DOHH2 (cell line): ENCODE results near the gene RHBDF2.

ENCODE experiments used
- H3F3A ChIP-seq: fragments of 200-600 bp; sonication (generic), shearing (Covaris generic); 2 replicates; pipeline ENCODE4 v1.6.0; 2016; ENCODE audit warnings: antibody characterized with exemption, mild to moderate bottlenecking; ENCODE audit not compliant: control insufficient read depth, insufficient read depth
- H3K27ac ChIP-seq: fragments of 200-600 bp; sonication (generic); 2 replicates; pipeline ENCODE4 v1.5.1; 2014; ENCODE audit warnings: low read depth, mild to moderate bottlenecking, low read length, moderate library complexity
- H3K27me3 ChIP-seq: fragments of 200-600 bp; sonication (generic); 2 replicates; pipeline ENCODE4 v1.6.1; 2014; ENCODE audit warnings: mild to moderate bottlenecking, low read length, mixed read lengths; ENCODE audit not compliant: control insufficient read depth
- H3K36me3 ChIP-seq: fragments of 200-600 bp; sonication (generic); 2 replicates; pipeline ENCODE4 v1.6.1; 2014; ENCODE audit warnings: mild to moderate bottlenecking, low read length, moderate library complexity, mixed read lengths; ENCODE audit not compliant: control insufficient read depth
- H3K4me1 ChIP-seq: fragments of 200-600 bp; sonication (generic); 2 replicates; pipeline ENCODE4 v1.6.1; 2014; ENCODE audit warnings: mild to moderate bottlenecking, low read length, mixed read lengths; ENCODE audit not compliant: control insufficient read depth
- H3K4me2 ChIP-seq: fragments of 200-600 bp; sonication (generic); 2 replicates; pipeline ENCODE4 v1.6.0; 2014; ENCODE audit warnings: mild to moderate bottlenecking, low read length, moderate library complexity
- H3K4me3 ChIP-seq: fragments of 200-600 bp; sonication (generic); 2 replicates; pipeline ENCODE4 v1.5.1; 2014; ENCODE audit warnings: mild to moderate bottlenecking, low read length, mixed read lengths
- H3K79me2 ChIP-seq: fragments of 200-600 bp; sonication (generic); 2 replicates; pipeline ENCODE4 v1.6.1; 2014; ENCODE audit warnings: mild to moderate bottlenecking, low read length, mixed read lengths; ENCODE audit not compliant: control insufficient read depth
- H3K9me2 ChIP-seq: fragments of 200-600 bp; sonication (generic); replicated peaks from 2 replicates; pipeline ENCODE4 v1.6.1; 2014; ENCODE audit warnings: mild to moderate bottlenecking, low read length, mixed read lengths; ENCODE audit not compliant: control insufficient read depth
- H3K9me3 ChIP-seq: fragments of 200-600 bp; sonication (generic); 2 replicates; pipeline ENCODE4 v1.6.1; 2014; ENCODE audit warnings: antibody characterized with exemption, low read length, mixed read lengths; ENCODE audit not compliant: control insufficient read depth, insufficient read depth
- H4K20me1 ChIP-seq: fragments of 200-600 bp; sonication (generic); 2 replicates; pipeline ENCODE4 v1.6.0; 2014; ENCODE audit warnings: low read depth, mild to moderate bottlenecking, antibody characterized with exemption, low read length, moderate library complexity; ENCODE audit not compliant: control insufficient read depth, insufficient read depth
- EZH2phosphoT487 ChIP-seq: fragments of 200-600 bp; sonication (generic); IDR thresholded peaks from 2 replicates; pipeline ENCODE4 v1.6.1; 2017; ENCODE audit warnings: borderline replicate concordance, mild to moderate bottlenecking, antibody characterized with exemption, low read length, moderate library complexity, mixed read lengths
- TF ChIP-seq, protein P1 (sequence below): fragments of 200-600 bp; sonication (generic); IDR thresholded peaks from one replicate; pipeline ENCODE4 v1.5.1; 2014; ENCODE audit warnings: antibody characterized with exemption, mild to moderate bottlenecking, low read depth, low read length; ENCODE audit not compliant: poor library complexity, severe bottlenecking

Gene RHBDF2

DNA sequence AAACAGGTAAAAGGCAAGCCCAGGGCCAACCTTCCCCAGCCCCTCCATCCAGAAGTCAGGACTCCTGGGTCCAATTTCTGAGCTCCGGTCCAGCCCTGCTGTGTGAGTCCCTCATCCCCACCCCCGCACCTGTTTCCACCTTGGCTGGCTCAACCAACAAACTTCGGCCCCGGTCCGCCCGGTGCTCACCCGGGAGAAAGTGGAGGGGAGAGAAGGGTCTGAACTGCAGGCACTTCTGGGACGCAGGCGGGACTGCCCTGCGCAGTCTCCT lies 541 bp downstream of the RHBDF2 start:
- Histone ChIP-seq H3F3A (peaks cover 3% of the 10 kb centered on the region), H4K20me1 (no peaks in the 10 kb centered on the region), H3K9me3 (no peaks in the 10 kb centered on the region), H3K27ac (peak overlapping the region; percentile 24), H3K36me3 (peaks cover 25% of the 10 kb centered on the region), H3K27me3 (no peaks in the 10 kb centered on the region), H3K4me3 (peak overlapping the region; percentile 95), H3K4me1 (peaks cover 62% of the 10 kb centered on the region), H3K4me2 (peak overlapping the region; percentile 92), H3K9me2 (no peaks in the 10 kb centered on the region), H3K79me2 (peaks cover 50% of the 10 kb centered on the region)
- TF ChIP-seq, protein P1, sequence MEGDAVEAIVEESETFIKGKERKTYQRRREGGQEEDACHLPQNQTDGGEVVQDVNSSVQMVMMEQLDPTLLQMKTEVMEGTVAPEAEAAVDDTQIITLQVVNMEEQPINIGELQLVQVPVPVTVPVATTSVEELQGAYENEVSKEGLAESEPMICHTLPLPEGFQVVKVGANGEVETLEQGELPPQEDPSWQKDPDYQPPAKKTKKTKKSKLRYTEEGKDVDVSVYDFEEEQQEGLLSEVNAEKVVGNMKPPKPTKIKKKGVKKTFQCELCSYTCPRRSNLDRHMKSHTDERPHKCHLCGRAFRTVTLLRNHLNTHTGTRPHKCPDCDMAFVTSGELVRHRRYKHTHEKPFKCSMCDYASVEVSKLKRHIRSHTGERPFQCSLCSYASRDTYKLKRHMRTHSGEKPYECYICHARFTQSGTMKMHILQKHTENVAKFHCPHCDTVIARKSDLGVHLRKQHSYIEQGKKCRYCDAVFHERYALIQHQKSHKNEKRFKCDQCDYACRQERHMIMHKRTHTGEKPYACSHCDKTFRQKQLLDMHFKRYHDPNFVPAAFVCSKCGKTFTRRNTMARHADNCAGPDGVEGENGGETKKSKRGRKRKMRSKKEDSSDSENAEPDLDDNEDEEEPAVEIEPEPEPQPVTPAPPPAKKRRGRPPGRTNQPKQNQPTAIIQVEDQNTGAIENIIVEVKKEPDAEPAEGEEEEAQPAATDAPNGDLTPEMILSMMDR: no peak

DNA sequence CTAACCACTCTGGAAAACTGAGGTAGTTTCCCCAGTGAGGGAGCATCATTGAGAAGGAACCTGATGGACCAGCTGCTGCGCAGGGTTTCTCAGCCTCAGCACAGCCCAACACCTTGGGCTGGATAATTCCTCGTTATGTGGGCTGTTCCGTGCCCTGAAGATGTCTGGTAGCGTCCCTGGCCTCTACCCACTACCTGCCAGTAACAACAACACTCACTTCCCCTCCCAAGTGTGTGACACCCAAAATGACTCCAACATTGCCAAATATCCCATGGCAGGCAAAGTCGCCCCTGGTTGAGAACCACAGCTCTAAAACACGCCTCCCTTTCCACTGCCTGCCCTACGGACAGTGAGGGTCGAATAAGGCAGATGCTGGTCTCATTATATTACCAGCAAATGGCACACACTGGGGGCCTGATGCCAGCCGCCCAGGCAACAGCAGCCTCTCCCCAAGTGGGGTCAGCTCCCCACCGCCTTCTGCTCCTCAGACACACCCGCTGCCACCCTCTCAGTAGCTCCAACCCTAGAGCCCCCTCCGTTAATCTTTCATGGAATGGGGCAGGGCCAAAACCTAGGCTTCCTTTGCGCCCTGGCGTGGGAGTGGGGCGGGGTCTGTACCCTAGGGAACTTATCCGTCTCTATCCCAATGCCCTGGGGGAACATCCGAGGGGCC lies 1.0 kb downstream of the RHBDF2 start:
- peaks cover 3% of the 10 kb centered on the region for H3F3A ChIP-seq
- H4K20me1 ChIP-seq: no peaks in the 10 kb centered on the region
- TF ChIP-seq, protein P1: no peak
- no peak for TF ChIP-seq EZH2phosphoT487
- H3K9me2 ChIP-seq: no peaks in the 10 kb centered on the region
- peak overlapping the region; percentile 92 for H3K4me2 ChIP-seq
- peak overlapping the region; percentile 24 for H3K27ac ChIP-seq
- peaks cover 53% of the 10 kb centered on the region for H3K79me2 ChIP-seq
- no peaks in the 10 kb centered on the region for H3K9me3 ChIP-seq
- peaks cover 25% of the 10 kb centered on the region for H3K36me3 ChIP-seq
- H3K4me1 ChIP-seq: peaks cover 63% of the 10 kb centered on the region
- H3K4me3 ChIP-seq: peak overlapping the region; percentile 95
- no peaks in the 10 kb centered on the region for H3K27me3 ChIP-seq

DNA sequence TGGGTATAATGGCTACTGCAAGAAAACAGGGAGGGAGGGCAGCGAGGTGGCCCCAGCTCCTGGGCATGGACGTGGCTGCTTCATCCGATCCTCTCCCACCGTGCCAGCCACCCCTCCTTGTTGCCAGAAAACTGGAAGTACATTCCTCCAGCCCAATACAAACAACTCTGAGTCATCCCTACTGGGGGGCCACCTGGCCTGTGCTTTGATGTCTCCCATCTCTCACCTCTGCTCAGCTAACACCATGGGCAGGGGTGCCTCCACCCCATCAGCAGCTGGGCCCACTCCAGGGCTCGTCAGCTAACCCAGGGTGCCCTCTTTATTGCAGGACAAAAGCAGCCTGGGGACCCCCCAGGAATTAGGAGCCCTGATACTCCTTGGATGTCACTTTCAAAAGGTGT lies 2.0 kb downstream of the RHBDF2 start:
- no peaks in the 10 kb centered on the region for H3K27me3 ChIP-seq
- H3F3A ChIP-seq: peaks cover 3% of the 10 kb centered on the region
- peak overlapping the region; percentile 95 for H3K4me3 ChIP-seq
- peak overlapping the region; percentile 54 for H3K27ac ChIP-seq
- H3K4me2 ChIP-seq: peak overlapping the region; percentile 92
- no peaks in the 10 kb centered on the region for H3K9me3 ChIP-seq
- peaks cover 57% of the 10 kb centered on the region for H3K79me2 ChIP-seq
- H3K9me2 ChIP-seq: no peaks in the 10 kb centered on the region
- TF ChIP-seq, protein P1: no peak
- no peak for TF ChIP-seq EZH2phosphoT487
- H3K36me3 ChIP-seq: peaks cover 25% of the 10 kb centered on the region
- peaks cover 70% of the 10 kb centered on the region for H3K4me1 ChIP-seq
- H4K20me1 ChIP-seq: no peaks in the 10 kb centered on the region

DNA sequence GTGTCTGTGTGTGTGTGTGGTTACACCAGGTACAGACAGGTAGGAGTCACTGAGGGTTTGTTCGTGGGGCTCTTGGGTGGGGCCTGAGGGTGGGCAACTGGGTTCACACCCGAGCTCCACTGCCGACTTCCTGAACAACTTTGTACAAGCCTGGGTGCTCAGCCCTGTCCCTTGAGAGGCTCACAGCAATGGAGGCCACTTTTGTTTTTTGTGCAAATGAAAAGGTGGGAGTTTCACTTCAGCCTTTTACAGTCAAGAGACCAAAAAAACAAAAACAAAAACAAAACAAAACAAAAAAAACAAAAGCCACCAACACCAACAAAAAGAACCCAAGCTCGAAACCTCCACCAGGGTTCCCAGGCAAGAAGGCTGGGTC lies 2.4 kb downstream of the RHBDF2 start:
- TF ChIP-seq, protein P1: no peak
- TF ChIP-seq EZH2phosphoT487: no peak
- Histone ChIP-seq H3K4me2 (peak overlapping the region; percentile 92), H3K9me2 (no peaks in the 10 kb centered on the region), H4K20me1 (no peaks in the 10 kb centered on the region), H3K27ac (peak overlapping the region; percentile 54), H3K4me1 (peaks cover 74% of the 10 kb centered on the region), H3K9me3 (no peaks in the 10 kb centered on the region), H3K79me2 (peaks cover 58% of the 10 kb centered on the region), H3F3A (peaks cover 3% of the 10 kb centered on the region), H3K27me3 (no peaks in the 10 kb centered on the region), H3K4me3 (peak overlapping the region; percentile 95), H3K36me3 (peaks cover 27% of the 10 kb centered on the region)
